IPS-11a (cell line): Measurements from ENCODE around the gene SEMA4D.
"Not testable (repeated sequence)": the region's sequence is repeated elsewhere in the genome, so short reads cannot be mapped to it uniquely, and the experiment has no call there.

Experiments used
- H3K4me3 ChIP-seq: one replicate; pipeline ENCODE4 v1.5.1; 2013; ENCODE audit warnings: low read depth, low read length, control low read depth

The SEMA4D gene

DNA sequence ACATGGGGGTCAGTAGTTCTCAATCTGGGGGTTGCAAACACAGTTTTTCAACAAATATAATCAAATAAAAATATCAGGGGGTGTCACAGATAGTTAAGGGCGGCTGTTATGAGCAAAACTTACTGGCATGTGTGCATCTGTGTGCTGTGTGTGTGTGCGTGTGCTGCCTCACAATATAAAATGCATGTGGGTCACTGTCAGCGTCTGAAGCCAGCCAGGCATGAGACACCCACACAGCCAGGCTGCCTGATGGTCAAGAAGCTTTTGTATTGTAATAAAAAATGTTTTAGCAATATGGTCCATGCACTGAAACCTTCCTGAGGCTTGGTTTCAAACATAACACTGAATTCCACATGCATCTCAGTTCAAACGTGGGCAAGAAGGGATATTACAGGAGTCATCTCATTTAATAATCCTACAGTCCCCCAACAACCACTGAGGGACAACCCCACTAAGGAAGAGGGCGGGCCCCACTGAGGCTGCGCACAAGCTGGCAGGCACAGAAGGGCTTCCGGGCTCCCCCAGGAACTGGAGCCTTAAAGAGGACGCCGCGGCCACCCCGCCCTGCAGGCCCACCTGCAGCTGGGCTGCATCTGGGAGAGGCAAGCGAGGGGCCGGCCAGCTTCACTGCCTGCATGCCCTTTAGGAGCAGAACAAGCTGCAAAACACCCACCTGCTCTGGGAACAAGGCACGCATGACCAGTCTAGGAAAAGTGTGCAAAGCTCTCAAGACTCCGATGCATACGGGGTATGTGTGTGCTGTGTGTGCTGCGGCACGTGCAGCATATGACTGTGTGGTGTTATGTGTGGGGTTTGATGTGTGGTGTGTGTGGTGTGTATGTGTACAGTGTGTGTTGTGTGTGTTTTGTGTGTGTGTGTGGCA is 14.1 kb downstream of the SEMA4D start:
- H3K4me3 ChIP-seq, result no peak overlapping the region

DNA sequence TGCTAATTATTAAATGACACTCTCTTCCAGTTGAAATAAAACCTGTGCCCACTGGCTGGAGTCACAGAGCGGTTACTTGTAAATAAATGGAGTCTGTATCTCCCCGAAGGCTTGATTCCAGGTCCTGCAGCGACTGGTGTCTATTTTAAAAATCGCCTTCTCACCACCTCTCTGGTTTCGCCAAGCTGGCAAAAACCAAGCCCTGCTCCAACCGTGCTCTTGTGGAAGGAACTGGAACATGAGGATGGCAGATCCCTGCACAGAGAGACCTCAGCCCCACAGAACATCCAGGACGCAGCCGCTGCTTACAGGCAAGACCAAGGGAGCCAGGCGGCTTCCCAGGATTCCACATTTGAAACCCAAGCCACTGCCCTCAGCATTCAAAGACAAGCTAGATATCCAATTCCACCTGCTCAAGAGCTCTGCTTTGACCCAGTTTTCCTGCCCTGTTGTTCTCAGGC is 15.0 kb downstream of the SEMA4D start:
- no peak overlapping the region for H3K4me3 ChIP-seq

DNA sequence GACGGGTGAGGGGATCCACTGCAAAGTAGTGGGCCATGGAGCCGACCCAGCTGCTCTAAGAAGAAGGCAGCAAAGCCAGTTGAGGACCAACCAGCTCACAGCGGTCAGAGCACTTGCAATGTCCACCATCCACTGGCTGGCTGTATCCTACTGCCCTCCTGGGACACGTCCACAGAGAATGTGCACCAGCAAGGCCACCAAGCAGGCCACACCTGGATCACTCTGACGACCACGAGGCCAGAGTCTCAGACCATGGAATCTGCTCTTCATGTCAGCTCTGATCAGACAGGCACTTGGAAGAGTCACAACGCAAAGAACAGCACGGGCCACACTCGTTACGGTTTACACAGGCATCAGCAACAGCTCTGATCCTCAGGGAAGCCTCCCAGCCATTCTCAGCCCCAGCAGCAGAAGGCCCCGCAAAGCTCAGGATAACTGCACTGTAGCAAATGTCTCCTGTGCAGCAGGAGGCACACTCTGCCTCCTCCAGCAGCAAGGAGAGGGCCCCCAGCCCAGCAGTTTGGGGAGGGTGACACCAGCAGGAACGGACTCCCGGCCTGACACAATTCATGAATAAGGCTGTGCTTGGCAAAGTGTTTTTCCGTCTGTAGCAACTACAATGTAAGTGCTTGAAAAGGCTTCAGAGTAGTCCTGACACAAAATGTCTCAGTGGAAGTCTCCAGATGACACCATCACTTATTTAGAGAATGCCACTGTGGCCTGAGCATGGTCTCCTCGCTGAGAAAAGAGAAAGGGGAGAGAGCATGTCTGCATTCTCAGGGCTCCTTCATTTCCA is 15.7 kb downstream of the SEMA4D start:
- H3K4me3 ChIP-seq, result no peak overlapping the region

DNA sequence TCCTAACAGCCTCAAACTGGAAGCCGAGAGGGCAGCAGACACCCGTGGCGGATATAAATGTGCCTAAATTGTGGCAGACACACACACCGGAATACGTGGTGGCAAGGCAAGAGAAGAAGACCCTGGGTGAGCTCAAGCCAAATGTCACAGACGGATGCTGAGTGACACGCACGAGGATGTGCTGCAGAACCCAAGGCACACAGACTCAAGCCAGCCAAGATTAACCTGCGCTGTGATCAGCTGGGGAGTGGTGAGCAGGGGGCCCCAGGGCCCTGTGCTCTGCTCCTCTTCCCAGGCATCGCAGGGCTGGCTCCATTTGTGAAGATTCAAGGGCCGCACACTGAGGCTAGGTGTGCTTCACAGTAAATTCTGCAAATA is 16.4 kb downstream of the SEMA4D start:
- no peak overlapping the region for H3K4me3 ChIP-seq

DNA sequence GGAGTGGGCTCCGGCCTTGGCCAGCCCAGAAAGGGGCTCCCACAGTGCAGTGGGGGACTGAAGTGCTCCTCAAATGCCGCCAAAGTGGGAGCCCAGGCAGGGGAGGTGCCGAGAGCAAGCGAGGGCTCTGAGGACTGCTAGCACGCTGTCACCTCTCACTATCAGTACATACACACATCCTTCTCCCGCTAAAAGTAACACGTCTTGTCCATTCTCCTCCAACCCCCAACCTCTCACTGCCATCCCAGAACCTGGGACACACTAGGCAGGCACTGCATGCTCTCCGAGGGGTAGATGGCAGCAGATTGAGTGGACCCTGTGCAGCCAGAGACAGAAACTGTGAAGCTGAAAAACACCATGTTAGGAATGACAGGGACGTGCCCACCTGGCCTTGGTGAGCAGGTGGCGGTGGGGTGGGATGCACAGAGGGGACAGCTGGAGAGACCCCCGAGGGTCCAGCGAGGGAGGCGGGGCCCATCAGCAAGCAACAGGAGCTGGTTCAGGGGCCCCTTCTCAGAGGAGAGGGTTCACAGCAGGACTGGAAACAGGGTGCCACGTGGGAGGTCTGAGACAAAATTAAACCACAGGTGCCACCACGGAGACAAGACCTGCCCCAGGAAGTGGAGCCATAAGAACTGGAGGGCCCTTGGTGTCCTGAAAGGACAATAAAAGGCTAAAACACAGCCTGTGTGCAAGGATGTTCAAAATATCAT is 16.9 kb downstream of the SEMA4D start:
- no peak overlapping the region for H3K4me3 ChIP-seq

DNA sequence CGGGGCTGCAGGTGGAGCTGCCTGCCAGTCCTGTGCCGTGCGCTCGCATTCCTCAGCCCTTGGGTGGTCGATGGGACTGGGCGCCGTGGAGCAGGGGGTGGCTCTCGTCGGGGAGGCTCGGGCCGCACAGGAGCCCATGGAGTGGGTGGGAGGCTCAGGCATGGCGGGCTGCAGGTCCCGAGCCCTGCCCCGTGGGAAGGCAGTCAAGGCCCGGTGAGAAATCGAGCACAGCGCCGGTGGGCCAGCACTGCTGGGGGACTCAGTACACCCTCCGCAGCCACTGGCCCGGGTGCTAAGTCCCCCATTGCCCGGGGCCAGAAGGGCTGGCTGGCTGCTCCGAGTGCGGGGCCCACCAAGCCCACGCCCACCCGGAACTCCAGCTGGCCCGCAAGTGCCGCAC is 17.5 kb downstream of the SEMA4D start:
- not testable (repeated sequence) for H3K4me3 ChIP-seq

DNA sequence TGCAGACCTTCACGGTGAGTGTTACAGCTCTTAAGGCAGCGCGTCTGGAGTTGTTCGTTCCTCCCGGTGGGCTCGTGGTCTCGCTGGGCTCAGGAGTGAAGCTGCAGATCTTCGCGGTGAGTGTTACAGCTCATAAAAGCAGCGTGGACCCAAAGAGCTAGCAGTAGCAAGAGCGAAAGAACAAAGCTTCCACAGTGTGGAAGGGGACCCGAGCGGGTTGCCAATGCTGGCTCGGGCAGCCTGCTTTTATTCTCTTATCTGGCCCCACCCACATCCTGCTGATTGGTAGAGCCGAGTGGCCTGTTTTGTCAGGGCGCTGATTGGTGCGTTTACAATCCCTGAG is 18.3 kb downstream of the SEMA4D start:
- not testable (repeated sequence) for H3K4me3 ChIP-seq

DNA sequence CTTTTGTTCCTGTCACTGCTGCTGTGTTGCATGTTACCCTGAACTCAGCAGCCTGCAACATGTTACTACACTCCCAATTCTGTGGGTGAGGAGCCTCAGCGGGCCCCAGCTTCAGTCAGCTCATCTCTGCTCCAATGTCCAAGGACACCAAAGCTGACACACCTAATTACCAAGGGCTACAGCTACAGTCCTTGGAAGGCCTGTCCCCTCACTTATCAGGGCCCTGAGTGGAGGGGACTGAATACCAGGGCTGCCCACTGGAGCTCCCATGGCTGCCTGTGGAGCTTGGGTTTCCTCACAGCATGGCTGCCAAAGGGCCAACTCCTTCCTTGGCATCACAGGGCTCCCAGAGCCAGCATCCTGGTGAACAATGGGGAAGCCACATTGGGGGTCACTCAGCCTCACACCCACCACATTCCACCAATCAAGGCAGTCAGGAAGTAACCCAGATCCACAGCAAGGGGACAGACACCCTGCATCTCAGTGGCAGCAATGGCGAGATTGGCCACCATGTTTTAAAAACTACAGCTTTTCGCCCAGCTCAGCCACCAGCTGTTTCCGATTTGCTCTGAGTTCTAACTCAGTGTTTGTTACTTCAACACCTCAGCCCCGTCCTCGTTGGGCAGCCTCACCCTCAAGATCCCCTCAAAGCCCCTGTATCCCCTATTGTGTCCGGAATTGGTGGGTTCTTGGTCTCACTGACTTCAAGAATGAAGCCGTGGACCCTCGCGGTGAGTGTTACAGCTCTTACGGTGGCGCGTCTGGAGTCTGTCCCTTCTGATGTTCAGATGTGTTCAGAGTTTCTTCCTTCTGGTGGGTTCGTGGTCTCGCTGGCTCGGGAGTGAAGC is 18.9 kb downstream of the SEMA4D start:
- no peak overlapping the region for H3K4me3 ChIP-seq

DNA sequence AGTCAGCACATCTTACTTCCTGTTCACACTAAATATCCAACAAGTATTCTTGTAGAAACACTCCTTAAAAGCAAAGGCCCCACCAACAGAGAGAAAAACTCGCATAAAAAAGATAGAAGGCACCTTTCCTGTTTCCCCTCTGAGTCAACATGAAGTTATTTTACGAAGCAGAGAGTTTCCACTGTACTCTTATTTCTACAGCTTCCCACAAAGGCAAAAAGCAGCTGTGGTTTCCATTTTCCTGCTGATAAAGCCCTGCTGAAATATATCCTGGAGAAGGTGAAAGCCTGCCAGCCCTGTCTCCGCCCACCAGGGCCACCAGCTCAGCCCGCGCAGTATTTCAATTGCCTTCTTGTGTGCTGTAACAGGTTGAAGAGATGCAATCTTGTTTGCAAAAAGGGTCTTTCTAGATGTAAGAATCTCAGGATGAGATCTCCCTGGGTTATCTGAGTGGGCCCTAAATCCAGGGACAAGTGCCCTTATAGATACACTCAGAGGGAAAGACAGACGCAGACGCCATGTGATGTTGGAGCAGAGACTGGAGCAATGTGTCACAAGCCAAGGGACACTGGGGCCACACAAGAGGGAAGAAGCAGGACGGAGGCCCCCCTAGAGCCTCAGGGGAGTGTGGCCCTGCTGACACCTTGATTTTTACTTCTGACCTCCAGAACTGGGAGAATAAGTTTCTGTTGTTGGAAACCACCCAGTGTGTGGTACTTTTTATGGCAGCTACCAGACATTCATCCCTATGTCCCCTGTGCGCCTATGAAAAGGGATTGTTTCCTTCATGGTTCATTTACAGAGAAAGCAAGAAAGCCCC is 19.9 kb downstream of the SEMA4D start:
- no peak overlapping the region for H3K4me3 ChIP-seq

DNA sequence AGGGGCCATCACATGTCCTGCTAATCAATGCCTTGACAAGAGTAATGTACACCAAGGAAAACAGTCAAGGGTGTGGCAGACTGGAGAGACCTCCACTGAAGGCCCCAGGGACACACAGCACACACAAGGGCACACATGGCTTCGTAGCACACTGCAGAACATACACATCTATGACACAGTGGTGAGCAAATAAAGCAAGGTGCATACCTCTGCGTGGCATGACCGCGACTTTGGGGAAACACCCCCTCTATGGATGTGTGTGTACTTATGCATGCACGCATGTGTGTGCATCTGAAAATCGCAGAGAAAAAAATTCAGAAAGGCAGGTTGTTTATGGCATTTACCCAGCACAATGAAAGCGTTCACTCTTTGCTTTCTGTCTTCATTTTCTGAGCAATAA is 20.5 kb downstream of the SEMA4D start:
- no peak overlapping the region for H3K4me3 ChIP-seq

DNA sequence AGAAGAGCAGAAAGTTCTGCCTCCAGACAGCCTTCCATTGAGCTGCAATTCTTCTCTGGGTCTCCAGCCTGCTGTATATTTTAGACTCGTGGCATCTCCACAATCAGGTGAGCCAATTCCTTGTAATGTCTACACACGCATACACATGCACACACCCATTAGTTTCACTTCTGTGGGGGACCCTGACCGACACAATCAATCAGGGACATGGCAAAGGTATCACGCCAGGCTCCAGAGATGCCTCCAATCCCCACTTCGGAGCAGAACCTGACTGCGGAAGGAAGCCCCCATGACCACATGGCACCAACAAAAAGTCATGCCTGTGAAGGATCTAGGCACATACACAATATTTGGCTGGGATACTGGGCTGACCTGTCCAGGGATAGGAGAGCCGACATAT is 21.4 kb downstream of the SEMA4D start:
- no peak overlapping the region for H3K4me3 ChIP-seq

DNA sequence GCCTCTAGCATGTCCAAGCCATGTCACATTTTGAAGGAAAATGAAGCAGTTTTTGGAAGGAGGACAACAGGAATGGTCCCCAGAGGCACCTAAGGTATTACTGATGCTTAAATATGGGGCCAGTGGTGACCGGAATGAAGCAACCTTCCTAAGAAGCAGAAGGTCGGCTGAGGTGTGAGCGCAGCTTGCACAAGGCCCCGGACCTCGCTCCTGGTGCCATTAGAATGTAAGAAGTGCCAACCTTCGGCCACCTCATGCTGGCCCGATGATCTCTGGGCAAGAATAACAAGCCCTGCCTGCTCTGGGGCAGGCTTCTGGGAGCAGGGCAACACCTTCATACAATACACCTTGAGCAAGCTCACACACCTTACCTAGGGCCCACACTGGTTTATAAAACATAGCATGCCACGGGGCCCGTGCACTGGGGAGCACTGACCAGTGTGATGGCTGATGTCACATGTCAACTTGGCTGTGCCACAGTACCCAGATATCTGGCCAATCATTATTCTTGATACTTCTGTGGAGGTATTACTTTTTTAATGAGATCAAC is 21.9 kb downstream of the SEMA4D start:
- H3K4me3 ChIP-seq, result no peak overlapping the region

DNA sequence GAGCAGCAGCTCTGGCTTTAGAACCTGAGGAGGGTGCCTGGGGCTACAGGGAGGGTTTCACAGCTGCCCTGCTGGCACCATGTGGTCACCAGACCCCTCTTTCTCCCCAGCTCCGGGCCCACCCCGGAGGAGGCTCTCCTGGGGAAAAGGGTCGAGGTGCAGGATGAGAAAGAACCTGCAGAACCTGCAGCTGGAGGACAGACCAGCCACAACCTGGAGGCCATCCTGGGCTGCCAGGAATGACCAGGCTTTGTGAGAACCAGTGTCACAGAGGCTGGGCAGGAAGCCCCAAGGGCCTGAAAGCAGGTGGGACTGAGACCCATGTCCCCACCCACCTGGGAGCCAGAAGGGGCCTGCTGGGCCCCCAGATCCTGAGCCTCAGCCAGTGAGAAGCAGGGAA is 23.0 kb downstream of the SEMA4D start:
- no peak overlapping the region for H3K4me3 ChIP-seq

DNA sequence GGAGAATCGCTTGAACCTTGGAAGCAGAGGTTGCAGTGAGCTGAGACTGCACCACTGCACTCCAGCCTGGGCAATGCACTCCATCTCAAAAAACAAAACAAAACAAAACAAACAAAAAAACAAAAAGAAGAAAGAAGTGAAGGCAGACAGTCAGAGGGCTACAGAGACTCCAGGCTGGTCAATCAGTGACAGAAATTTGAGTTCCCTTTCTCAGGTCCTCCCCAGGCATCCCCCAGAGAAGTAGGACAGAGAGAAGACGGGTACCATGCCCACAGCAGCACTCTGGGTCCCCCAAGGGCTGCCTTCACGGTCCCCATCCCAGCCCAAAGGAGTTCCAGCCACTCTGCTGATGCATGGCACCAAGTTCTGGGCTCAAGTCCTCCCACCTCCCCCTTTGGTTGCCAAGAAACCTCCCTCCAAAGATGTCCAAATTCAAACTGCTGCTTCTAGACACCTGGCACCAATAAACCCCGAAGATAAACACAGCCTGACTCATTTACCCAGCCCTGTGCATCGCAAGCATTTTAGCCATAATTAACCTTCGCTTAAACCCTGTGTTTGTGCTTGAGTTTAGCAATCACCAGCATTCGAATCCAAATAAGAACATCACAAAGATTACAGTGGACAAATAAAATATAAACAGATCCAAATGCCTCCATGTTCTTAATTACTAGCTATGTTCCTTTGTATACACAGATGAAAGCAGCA is 24.0 kb downstream of the SEMA4D start:
- no peak overlapping the region for H3K4me3 ChIP-seq

DNA sequence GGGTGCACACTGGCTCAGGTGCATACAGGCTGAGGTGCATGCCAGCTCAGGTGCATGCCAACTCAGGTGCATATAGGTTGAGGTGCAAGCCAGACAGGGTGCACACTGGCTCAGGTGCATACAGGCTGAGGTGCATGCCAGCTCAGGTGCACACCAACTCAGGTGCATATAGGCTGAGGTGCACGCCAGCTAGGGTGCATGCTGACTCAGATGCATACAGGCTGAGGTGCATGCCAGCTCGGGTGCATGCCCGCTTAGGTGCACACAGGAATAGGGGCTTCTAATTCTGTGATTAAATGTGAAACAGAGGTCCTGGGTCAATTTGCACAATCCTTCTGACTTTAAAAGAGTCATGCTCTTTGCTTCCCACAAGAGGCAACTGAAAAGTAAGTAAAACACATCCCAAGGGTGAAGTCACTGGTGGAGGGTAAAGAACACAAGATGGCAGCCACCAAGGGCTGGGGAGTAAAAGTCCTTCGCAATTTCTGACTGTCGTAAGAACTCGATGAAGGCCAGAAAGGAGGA is 26.1 kb downstream of the SEMA4D start:
- not testable (repeated sequence) for H3K4me3 ChIP-seq

DNA sequence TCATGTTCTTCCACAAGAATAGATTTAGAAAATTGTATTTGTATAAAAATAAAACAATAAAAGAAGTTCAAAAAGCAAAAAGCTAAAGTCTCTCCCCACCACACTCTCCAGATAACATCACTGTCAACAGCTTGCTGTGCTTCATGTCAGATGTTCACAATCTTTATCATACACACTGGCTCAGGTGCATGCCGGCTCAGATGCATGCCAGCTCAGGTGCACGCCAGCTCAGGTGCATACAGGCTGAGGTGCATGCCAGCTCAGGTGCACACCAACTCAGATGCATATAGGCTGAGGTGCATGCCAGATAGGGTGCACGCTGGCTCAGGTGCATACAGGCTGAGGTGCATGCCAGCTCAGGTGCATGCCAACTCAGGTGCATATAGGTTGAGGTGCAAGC is 26.5 kb downstream of the SEMA4D start:
- H3K4me3 ChIP-seq, result no peak overlapping the region

DNA sequence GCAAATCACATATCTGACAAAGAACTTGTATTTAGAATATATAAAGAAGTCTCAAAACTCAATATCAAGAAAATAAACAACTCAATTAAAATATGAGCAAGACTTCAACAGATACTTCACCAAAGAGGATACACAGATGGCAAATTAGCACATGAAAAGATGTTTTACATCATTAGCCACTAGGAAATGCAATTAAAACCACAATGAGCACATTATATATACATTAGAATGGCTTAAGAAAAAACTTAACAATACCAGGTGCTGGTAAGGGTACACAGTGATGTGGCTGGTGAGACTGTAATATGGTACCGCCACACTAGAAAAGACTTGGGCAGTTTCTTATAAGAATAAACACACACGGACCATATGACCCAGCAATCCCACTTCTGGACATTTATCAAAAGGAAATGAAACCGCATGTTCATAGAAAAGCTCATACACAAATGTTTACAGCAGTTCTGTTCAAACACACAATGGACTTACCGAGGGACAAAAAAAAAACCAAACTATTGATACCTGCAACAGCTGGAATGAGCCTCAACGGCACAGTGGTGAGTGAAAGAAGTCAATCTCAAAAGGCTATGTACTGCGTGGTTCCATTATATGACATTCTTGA is 27.6 kb downstream of the SEMA4D start:
- H3K4me3 ChIP-seq, result no peak overlapping the region

DNA sequence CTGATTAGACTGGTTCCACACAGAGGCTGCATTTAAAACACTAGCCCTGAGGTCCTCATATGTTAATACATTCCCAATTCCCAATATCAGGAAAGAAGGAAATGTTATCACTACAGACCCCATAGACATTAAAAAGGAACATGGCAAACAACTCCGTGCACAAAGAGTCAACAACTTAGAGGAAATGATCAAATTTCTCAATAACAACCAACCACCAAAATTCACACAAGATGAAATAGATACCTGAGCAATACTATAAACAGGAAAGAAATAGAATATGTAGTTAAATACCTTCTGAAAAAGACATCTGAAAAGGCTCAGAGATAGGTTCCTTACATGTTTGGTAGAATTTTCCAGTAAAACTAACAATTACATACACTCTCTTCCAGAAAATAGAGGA is 28.9 kb downstream of the SEMA4D start:
- H3K4me3 ChIP-seq, result no peak overlapping the region
